NCI-H2081 treated with DMSO at 0.1 percent for 48 hours (cell line): ENCODE results near the gene C17orf107.

Experiments
- DNase-seq: peaks from one replicate; lab custom pipeline; 2025; lab: John Stamatoyannopoulos, UW

Gene C17orf107

DNA sequence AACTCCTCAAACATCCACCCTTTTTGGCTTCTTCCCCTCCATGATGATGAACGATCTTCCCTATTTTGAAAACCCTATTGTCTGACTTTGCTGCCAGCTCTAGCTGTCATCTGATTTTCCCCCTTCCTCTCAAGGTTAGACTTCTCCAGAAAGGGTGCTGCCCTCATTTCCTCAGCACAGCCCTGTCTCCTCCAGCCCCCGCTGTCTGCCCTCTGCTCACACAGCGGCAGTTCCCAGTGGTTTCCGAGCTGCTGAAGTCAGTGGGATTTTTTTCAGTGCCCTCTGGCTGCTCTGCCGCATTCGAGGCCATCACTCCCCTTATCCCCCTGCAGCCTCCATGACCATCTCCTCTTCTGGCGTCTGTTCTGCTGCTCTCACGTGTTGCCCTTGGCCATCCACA, 26.6 kb upstream of the C17orf107 start:
- DNase-seq: no peak

- no peak for DNase-seq
Observed at GRCh38 chr17:4877089-4877488, 22.2 kb upstream of the C17orf107 start.

DNA sequence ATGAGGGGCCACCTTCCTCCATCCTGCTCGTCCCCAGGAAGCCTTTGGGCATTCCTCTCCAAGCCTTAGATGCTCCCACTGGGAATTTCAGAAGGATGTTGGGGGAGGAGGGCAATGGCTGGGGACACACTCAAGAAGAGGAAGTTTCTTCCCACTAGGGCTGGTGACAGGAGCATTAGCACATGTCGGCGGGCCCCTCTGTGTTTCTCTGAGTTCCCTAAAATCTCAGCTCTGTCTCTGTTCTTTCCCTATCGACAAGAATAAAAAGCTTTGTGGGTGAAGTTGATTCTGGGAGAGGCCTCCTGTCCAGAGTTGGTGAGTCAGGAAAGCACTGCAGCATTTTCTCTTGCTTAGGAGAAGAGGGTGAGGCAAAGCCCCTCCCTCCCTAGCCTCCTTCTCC, 19.7 kb upstream of the C17orf107 start:
- DNase-seq: no peak

GRCh38 chr17:4880857-4881256, 18.5 kb upstream of the C17orf107 start:
- no peak for DNase-seq

GRCh38 chr17:4881761-4882555, 17.4 kb upstream of the C17orf107 start:
- DNase-seq: no peak

DNA sequence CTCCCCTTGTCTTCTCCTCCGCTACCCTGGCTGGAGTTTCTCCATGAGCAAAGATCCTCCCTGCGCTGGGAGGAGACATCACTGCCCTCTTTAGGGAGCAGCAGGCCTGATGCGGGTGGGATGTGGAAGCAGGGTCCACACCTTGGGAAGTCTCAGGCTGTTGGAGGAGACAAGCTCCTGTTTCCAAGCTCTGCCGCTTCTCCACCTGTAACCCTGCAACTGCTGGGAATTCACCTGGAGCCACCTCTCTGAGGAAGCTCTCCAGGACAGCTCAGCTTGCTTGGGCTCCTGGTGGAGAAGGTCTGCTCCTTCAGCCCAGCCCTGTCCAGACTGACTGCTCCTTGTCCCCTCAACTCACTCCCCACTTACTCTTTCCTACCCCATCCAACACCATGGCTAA, 14.8 kb upstream of the C17orf107 start:
- DNase-seq: no peak

GRCh38 chr17:4886830-4887229, 12.5 kb upstream of the C17orf107 start:
- DNase-seq: no peak

- DNase-seq: no peak
Observed at GRCh38 chr17:4887581-4887980, 11.8 kb upstream of the C17orf107 start.

DNA sequence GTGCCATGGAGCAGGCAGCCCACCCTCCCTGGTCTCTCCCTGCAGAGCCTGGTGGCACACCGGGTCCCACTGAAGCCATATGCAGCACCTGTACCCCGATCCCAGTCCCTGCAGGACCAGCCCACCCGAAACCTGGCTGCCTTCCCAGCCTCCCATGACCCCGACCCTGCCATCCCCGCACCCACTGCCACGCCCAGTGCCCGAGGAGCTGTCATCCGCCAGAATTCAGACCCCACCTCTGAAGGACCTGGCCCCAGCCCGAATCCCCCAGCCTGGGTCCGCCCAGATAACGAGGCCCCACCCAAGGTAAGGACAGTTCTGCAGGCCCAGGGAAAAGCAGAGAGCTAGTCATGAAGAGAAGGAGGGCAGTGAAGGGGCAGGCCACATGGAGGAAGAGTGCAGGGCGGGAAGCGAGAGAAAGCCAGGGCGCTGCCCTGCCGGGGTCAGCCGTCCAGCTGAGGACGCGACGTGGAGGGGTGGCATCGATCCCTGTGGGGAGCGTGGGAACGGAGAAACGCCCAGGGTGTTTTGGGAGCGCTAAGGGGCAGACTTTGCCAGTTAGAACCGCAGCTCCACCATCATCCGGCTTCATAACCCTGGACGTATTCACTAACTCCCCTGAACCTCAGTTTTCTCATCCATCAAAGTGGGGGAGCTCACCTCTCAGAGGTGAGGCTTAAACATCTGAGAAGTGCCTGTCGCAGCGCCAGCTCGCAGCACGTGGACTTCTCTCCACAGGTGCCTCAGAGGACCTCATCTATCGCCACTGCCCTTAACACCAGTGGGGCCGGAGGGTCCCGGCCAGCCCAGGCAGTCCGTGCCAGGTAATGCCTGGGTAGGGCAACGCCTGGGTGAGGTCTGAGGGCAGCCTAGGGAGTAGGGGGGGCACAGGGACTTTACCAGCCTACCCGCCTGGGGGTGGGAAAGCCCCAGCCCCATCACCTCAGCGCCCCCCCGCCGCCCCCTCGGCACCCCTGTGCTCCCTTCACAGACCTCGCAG, 7.6 kb upstream of the C17orf107 start:
- no peak for DNase-seq

- no peak for DNase-seq
Observed at GRCh38 chr17:4892499-4893221, 6.7 kb upstream of the C17orf107 start.

- DNase-seq: no peak
Observed at GRCh38 chr17:4893272-4893671, 6.1 kb upstream of the C17orf107 start.

GRCh38 chr17:4893721-4894560, 5.4 kb upstream of the C17orf107 start:
- no peak for DNase-seq

DNA sequence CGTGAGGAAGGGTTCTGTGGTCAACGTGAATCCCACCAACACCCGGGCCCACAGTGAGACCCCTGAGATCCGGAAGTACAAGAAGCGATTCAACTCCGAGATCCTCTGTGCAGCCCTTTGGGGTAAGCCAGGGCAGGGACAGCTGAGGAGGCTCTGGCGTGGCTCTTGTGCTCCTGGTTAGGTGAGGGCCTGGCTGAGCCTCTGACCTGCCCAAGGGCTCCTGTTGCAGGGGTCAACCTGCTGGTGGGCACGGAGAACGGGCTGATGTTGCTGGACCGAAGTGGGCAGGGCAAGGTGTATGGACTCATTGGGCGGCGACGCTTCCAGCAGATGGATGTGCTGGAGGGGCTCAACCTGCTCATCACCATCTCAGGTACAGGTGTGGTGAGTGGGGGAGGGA, 4.2 kb upstream of the C17orf107 start:
- no peak for DNase-seq

- no peak for DNase-seq
Observed at GRCh38 chr17:4895657-4896331, 3.5 kb upstream of the C17orf107 start.

DNA sequence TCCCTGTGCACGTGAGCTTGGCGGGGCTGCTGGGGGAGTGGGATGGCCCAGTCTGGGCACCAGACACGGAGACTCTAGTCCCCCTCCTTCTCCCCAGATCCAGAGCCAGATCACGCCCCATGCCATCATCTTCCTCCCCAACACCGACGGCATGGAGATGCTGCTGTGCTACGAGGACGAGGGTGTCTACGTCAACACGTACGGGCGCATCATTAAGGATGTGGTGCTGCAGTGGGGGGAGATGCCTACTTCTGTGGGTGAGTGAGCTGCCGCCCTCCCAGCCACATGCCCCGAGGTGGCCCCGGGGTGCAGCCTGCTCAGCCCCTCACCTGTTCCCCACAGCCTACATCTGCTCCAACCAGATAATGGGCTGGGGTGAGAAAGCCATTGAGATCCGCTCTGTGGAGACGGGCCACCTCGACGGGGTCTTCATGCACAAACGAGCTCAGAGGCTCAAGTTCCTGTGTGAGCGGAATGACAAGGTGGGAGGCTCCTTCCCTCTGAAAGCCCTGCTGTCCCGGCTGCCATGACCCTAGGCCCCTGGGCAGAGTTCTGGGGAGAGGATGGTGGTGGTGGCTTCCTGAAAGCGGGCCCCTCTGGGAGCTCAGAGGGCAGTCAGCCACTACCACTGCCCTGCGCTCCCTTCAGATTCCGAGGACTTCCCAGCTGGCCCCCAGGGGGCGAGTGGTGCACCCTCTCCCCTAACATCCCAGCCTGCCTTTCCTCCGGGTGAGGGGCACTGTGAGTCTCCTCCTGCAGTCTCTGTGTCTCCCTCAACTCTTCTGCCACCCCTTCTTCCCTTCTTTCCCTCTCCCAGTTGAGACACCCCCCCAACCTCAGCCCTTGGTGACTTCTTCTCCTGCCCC, 2.8 kb upstream of the C17orf107 start:
- no peak for DNase-seq

DNA sequence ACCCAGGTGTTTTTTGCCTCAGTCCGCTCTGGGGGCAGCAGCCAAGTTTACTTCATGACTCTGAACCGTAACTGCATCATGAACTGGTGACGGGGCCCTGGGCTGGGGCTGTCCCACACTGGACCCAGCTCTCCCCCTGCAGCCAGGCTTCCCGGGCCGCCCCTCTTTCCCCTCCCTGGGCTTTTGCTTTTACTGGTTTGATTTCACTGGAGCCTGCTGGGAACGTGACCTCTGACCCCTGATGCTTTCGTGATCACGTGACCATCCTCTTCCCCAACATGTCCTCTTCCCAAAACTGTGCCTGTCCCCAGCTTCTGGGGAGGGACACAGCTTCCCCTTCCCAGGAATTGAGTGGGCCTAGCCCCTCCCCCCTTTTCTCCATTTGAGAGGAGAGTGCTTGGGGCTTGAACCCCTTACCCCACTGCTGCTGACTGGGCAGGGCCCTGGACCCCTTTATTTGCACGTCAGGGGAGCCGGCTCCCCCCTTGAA, 2.1 kb upstream of the C17orf107 start:
- DNase-seq: no peak

- no peak for DNase-seq
Observed at GRCh38 chr17:4897785-4898184, 1.6 kb upstream of the C17orf107 start.

DNA sequence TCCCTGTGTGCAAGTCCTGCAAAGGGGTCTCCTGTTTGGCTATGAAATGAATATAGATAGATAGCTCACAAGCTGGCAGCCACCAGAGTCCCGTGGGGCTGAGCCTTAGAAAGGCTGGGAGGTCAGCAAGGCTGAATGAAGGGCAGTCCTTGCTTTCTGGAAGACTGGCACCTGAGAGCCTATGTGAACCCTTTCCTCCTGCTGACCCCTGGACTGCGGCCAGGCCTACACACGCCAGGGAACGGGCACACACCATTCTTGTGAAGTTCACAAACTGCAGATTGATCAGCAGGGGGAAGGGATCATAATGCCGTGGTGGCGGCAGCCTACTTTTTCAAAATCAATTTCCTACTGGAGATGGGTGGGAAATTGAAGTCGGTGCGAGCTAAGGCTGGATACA, 985 bp upstream of the C17orf107 start:
- no peak for DNase-seq

- DNase-seq: no peak
Observed at GRCh38 chr17:4898927-4899326, 409 bp upstream of the C17orf107 start.
